Measurements from ENCODE around the gene OSM. TPM values are rescaled to one million over a fixed set of nuclear protein-coding genes. Genes with fewer than 3 reads are reported as not detected.

The OSM gene
- total RNA-seq, 1 experiment from 2014 or later, result not detected

DNA sequence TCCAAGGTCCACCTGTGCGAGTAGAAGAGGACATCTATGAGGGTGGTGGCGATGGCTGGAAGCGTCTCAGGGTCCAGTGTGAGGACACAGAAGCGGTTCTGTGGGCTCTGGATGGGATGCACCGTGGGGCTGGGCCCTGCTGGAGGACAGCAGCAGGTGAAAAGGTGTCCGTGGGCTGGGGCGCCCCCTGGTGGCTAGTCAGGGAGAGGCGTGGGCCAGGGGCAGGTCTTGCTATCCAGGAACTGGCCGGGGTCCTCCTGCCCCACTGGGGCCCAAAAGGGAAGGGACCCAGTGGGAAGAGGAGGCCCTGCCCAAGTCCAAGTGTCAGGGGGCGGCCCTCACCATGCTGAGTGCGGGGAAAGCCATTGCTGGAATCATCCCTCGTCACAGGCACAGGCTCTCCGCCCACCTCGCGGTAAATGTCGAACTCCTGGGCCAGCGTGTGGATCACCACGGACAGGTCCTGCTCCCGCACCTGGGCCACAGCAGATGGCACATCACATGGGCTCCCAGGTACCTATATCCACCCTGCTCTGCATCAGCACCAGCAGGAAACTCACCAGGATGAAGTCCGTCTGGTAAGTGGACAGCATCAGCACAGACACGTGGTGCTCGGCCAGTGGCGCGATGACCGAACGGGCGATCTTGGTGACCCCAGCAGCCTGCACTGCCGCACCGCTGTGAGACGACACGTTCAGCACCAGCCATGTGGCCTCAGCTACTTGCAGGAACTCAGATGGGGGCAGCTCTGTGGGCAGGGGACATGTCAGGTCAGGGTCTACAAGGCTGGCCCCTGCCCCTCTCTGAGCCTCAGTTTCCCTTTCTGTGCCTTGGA is 20.4 kb upstream of the OSM start:
- no peak overlapping the region for H3K4me3 ChIP-seq (ENCODE audit: low read depth in 2 of 2, low read length in 2 of 2)
- ATAC-seq (peak; percentile 33; the same call in 1 of the 2 replicates), DNase-seq (ENCODE audit: low read depth, low spot score) (no peak)
- no peaks in the 10 kb centered on the region for H3K27me3 ChIP-seq (ENCODE audit: control insufficient read depth, insufficient read depth, low read length)
- intact Hi-C loops (cut with micrococcal nuclease; ENCODE audit: unreplicated experiment), result loop anchor here (5.0 kb wide), 1 partner anchor 100 kb away; the partner anchor contains the start of gene RNF215
- BruUV-seq (replicated peaks), result no TSS peak
- no peaks in the 10 kb centered on the region for H3K9me3 ChIP-seq (ENCODE audit: control insufficient read depth, insufficient read depth, low read depth, low read length)
- H3K27ac ChIP-seq (ENCODE audit: low read length), result peak overlapping the region; percentile 31
- peaks cover 25% of the 10 kb centered on the region for H3K4me1 ChIP-seq (ENCODE audit: control insufficient read depth, insufficient read depth, low read length)
- POLR2A ChIA-PET, result no interaction called here
- TF ChIP-seq REST (IDR thresholded peaks at IDR 0.05; ENCODE audit: insufficient read depth in 1 of 2, low read depth in 2 of 2, low read length in 1 of 2) (no peak), TCF7L2 (IDR thresholded peaks at IDR 0.05; ENCODE audit: low read depth, low read length) (no peak), CTCF (IDR thresholded peaks at IDR 0.05) (peak; percentile 91), SIN3A (IDR thresholded peaks at IDR 0.05; ENCODE audit: borderline replicate concordance, insufficient read depth, low read depth, low read length) (no peak), POLR2AphosphoS5 (IDR thresholded peaks at IDR 0.05; ENCODE audit: low read depth, low read length) (no peak)
- in situ Hi-C loops (cut with HindIII; ENCODE audit: low pct_unique_long_range_greater_than_20kb, low sequenced_read_pairs), result no loop called here
- CTCF ChIA-PET, result interaction anchor here (0.5 to 1.7 kb wide), 7 partner anchors 15 to 674 kb away, joined by 3 to 12 read pairs (median 5); partner anchors contain the start of genes RNF215 and TBC1D10A
- H3K36me3 ChIP-seq (ENCODE audit: control insufficient read depth, insufficient read depth, low read length), result no peaks in the 10 kb centered on the region; the same call in 1 of the 2 replicates

- TF ChIP-seq POLR2AphosphoS5 (IDR thresholded peaks at IDR 0.05; ENCODE audit: low read depth, low read length), result no peak
- no peak for TF ChIP-seq REST (IDR thresholded peaks at IDR 0.05; ENCODE audit: insufficient read depth in 1 of 2, low read depth in 2 of 2, low read length in 1 of 2)
- no peak for TF ChIP-seq CTCF (IDR thresholded peaks at IDR 0.05)
- TF ChIP-seq SIN3A (IDR thresholded peaks at IDR 0.05; ENCODE audit: borderline replicate concordance, insufficient read depth, low read depth, low read length), result no peak
- TF ChIP-seq TCF7L2 (IDR thresholded peaks at IDR 0.05; ENCODE audit: low read depth, low read length), result no peak
- in situ Hi-C loops (cut with HindIII; ENCODE audit: low pct_unique_long_range_greater_than_20kb, low sequenced_read_pairs) (no loop called here), intact Hi-C loops (cut with micrococcal nuclease; ENCODE audit: unreplicated experiment) (loop anchor here (5.0 kb wide), 1 partner anchor 101 kb away; the partner anchor contains the start of gene RNF215)
- DNase-seq (ENCODE audit: low read depth, low spot score) (no peak), ATAC-seq (no peak)
- CTCF ChIA-PET, result no interaction called here
- Histone ChIP-seq H3K27me3 (ENCODE audit: control insufficient read depth, insufficient read depth, low read length) (no peaks in the 10 kb centered on the region), H3K36me3 (ENCODE audit: control insufficient read depth, insufficient read depth, low read length) (no peaks in the 10 kb centered on the region; the same call in 1 of the 2 replicates), H3K9me3 (ENCODE audit: control insufficient read depth, insufficient read depth, low read depth, low read length) (no peaks in the 10 kb centered on the region), H3K4me3 (ENCODE audit: low read depth in 2 of 2, low read length in 2 of 2) (no peak overlapping the region), H3K4me1 (ENCODE audit: control insufficient read depth, insufficient read depth, low read length) (peaks cover 25% of the 10 kb centered on the region), H3K27ac (ENCODE audit: low read length) (peak overlapping the region; percentile 31)
- BruUV-seq (replicated peaks), result no TSS peak
- POLR2A ChIA-PET, result no interaction called here
Observed at GRCh38 chr22:30286331-30286730, 19.7 kb upstream of the OSM start.
